ENCODE data around the gene MGMT. TPM values are rescaled to one million over a fixed set of nuclear protein-coding genes. Genes with fewer than 3 reads are reported as not detected.

MGMT gene
- total RNA-seq, 4 donors from 2014 or later: 18.4 to 30.3 (median 27.9) TPM

DNA sequence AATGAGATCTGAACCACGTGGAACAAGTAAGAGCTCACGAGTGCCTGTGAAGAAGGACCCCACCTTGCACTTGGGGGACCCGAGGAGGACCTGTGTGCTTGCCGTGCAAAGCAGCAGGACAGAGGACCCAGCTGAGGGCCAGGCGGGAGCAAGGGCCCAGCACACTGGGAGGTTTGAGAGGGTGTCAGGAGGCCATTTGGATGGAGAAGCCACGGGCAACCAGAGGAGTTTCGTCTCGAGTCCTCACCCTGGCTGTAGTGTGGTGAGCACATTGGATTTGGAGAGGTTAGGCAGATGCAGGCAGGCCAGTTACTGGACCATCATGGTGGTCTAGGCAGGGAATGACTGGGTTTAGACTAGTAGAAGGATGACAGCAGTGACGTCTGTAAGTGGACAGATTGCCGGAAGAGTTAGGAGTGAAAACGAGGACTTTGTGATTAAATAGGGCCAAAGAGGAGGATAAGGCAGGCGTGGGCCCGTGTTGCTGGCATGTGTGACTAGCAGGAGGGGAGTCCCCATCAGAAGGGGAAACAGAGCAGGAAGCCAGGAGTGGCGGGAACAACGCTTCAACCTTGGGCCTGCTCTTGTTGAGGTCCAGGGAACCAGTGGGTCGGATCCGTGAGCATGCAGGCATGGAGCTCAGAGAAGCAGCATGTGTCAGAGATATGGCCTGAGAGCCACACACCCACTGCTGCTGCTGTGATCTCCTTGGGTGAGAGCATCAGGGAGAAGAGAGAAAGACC is 208.2 kb downstream of the MGMT start:
- intact Hi-C loops (cut with DNase I): no loop called here
- TF ChIP-seq POLR2A (IDR thresholded peaks at IDR 0.05; ENCODE audit: low read depth) (no peak), EP300 (IDR thresholded peaks at IDR 0.05) (no peak), POLR2AphosphoS5 (IDR thresholded peaks at IDR 0.05) (no peak)
- TF ChIP-seq, protein P1, sequence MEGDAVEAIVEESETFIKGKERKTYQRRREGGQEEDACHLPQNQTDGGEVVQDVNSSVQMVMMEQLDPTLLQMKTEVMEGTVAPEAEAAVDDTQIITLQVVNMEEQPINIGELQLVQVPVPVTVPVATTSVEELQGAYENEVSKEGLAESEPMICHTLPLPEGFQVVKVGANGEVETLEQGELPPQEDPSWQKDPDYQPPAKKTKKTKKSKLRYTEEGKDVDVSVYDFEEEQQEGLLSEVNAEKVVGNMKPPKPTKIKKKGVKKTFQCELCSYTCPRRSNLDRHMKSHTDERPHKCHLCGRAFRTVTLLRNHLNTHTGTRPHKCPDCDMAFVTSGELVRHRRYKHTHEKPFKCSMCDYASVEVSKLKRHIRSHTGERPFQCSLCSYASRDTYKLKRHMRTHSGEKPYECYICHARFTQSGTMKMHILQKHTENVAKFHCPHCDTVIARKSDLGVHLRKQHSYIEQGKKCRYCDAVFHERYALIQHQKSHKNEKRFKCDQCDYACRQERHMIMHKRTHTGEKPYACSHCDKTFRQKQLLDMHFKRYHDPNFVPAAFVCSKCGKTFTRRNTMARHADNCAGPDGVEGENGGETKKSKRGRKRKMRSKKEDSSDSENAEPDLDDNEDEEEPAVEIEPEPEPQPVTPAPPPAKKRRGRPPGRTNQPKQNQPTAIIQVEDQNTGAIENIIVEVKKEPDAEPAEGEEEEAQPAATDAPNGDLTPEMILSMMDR (IDR thresholded peaks at IDR 0.05): no peak
- H3K4me1 ChIP-seq: no peaks in the 10 kb centered on the region
- no peaks in the 10 kb centered on the region for H3K36me3 ChIP-seq
- H3K9me3 ChIP-seq: peaks cover 0 to under 1% (median 0%) of the 10 kb centered on the region in 4 donors
- no peaks in the 10 kb centered on the region for H3K27me3 ChIP-seq
- H3K27ac ChIP-seq (replicated peaks in 1 of 4): no peak overlapping the region
- peak; percentile 91 for DNase-seq (ENCODE audit: extremely low spot score)
- no peak overlapping the region for H3K4me3 ChIP-seq
- WGBS: 87% methylated on average over 17 of the region's 17 CpGs

- 90% methylated on average over 4 of the region's 12 CpGs for WGBS
- H3K27ac ChIP-seq (replicated peaks in 1 of 4): no peak overlapping the region
- no peaks in the 10 kb centered on the region for H3K27me3 ChIP-seq
- H3K4me3 ChIP-seq: no peak overlapping the region
- intact Hi-C loops (cut with DNase I): no loop called here
- no peak for TF ChIP-seq POLR2AphosphoS5 (IDR thresholded peaks at IDR 0.05)
- TF ChIP-seq POLR2A (IDR thresholded peaks at IDR 0.05; ENCODE audit: low read depth): no peak
- no peak for TF ChIP-seq EP300 (IDR thresholded peaks at IDR 0.05)
- TF ChIP-seq, protein P1 (IDR thresholded peaks at IDR 0.05): no peak
- H3K4me1 ChIP-seq: no peaks in the 10 kb centered on the region
- no peaks in the 10 kb centered on the region for H3K9me3 ChIP-seq
- DNase-seq (ENCODE audit: extremely low spot score): peak; percentile 80
- H3K36me3 ChIP-seq: no peaks in the 10 kb centered on the region
Measured at GRCh38 chr10:129676014-129676413, 209.0 kb downstream of the MGMT start.

GRCh38 chr10:129677377-129677927 is 210.4 kb downstream of the MGMT start:
- no peaks in the 10 kb centered on the region for H3K27me3 ChIP-seq
- no peaks in the 10 kb centered on the region for H3K4me1 ChIP-seq
- intact Hi-C loops (cut with DNase I): no loop called here
- no peaks in the 10 kb centered on the region for H3K9me3 ChIP-seq
- no peak overlapping the region for H3K27ac ChIP-seq (replicated peaks in 1 of 4)
- no peak for TF ChIP-seq POLR2A (IDR thresholded peaks at IDR 0.05; ENCODE audit: low read depth)
- no peak for TF ChIP-seq POLR2AphosphoS5 (IDR thresholded peaks at IDR 0.05)
- TF ChIP-seq, protein P1 (IDR thresholded peaks at IDR 0.05): no peak
- no peak for TF ChIP-seq EP300 (IDR thresholded peaks at IDR 0.05)
- 99% methylated on average over 11 of the region's 11 CpGs for WGBS
- H3K36me3 ChIP-seq: no peaks in the 10 kb centered on the region
- peak; percentile 55 for DNase-seq (ENCODE audit: extremely low spot score)
- no peak overlapping the region for H3K4me3 ChIP-seq

DNA sequence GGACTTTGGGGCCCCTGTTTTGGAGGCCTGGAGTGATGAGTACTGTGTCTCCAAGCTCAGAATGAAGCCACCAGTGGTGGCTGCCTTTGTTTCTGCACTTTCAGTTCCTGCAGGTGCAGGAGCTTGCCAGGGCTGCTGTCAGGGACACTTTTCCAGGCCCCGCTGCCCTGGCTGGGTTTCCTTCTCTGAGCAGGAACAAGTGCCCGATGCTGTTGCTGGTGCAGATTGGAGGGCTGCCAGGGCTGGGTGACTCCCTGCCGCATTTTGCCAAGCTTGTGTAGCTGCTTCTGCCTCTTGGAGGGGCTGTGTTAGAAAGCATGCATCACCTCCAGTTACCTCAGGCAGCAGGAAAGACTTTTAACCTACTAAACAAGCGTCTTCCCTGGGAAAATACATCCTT is 211.1 kb downstream of the MGMT start:
- TF ChIP-seq EP300 (IDR thresholded peaks at IDR 0.05) (no peak), POLR2AphosphoS5 (IDR thresholded peaks at IDR 0.05) (no peak)
- no peaks in the 10 kb centered on the region for H3K27me3 ChIP-seq
- H3K4me1 ChIP-seq: no peaks in the 10 kb centered on the region
- H3K27ac ChIP-seq (replicated peaks in 1 of 4): no peak overlapping the region
- H3K36me3 ChIP-seq: no peaks in the 10 kb centered on the region
- peak; percentile 72 for DNase-seq (ENCODE audit: extremely low spot score)
- no peak overlapping the region for H3K4me3 ChIP-seq
- intact Hi-C loops (cut with DNase I): no loop called here
- no peaks in the 10 kb centered on the region for H3K9me3 ChIP-seq
- WGBS: 84% methylated on average over 4 of the region's 4 CpGs

DNA sequence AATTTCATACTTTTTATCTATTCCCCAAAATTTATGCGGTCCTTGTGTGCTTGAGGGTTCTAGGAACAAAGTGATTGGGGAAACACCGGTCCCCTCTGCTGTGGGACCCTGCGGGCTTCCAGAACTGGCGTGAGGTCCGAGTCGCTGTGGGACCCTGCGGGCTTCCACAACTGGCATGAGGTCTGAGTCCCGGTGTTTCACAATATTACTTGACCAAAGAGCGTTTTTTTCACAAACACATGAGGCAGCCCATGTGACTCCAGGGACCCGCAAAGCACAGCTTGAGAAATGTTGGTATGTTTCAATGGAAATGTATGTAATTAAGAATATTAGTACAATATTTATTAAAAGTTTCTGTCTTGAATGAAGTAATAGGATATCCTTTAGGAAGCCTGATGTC is 212.2 kb downstream of the MGMT start:
- H3K27ac ChIP-seq (replicated peaks in 1 of 4): no peak overlapping the region
- no peaks in the 10 kb centered on the region for H3K4me1 ChIP-seq
- no peaks in the 10 kb centered on the region for H3K27me3 ChIP-seq
- DNase-seq (ENCODE audit: extremely low spot score): peak; percentile 31
- TF ChIP-seq, protein P1 (IDR thresholded peaks at IDR 0.05): no peak
- TF ChIP-seq POLR2A (IDR thresholded peaks at IDR 0.05; ENCODE audit: low read depth) (no peak), EP300 (IDR thresholded peaks at IDR 0.05) (no peak), POLR2AphosphoS5 (IDR thresholded peaks at IDR 0.05) (no peak)
- intact Hi-C loops (cut with DNase I): no loop called here
- WGBS: 97% methylated on average over 10 of the region's 10 CpGs
- no peaks in the 10 kb centered on the region for H3K9me3 ChIP-seq
- H3K36me3 ChIP-seq: no peaks in the 10 kb centered on the region
- no peak overlapping the region for H3K4me3 ChIP-seq
